Neural progenitor cell (in vitro differentiated cells): Measurements from ENCODE around the gene PFKM.

Source experiments
- CTCF ChIP-seq: fragments of 200-600 bp; sonication (generic); IDR thresholded peaks from 2 replicates; pipeline ENCODE4 v1.5.1; 2017; ENCODE audit warnings: antibody characterized with exemption, mild to moderate bottlenecking
- EZH2 ChIP-seq: fragments of 200-600 bp; sonication (generic); IDR thresholded peaks from 2 replicates; pipeline ENCODE4 v1.6.1; 2017; ENCODE audit warnings: antibody characterized with exemption, mild to moderate bottlenecking, moderate library complexity
- EZH2phosphoT487 ChIP-seq: fragments of 200-600 bp; sonication (generic); IDR thresholded peaks from 2 replicates; pipeline ENCODE4 v1.6.1; 2017; ENCODE audit warnings: antibody characterized with exemption

GRCh38 chr12:48132826-48133225 lies 13.7 kb downstream of the PFKM start:
- TF ChIP-seq CTCF (no peak), EZH2phosphoT487 (no peak), EZH2 (no peak)
